Measurements from ENCODE around the gene FAM219A.
"Not testable (repeated sequence)": the region's sequence is repeated elsewhere in the genome, so short reads cannot be mapped to it uniquely, and the experiment has no call there.

DNA sequence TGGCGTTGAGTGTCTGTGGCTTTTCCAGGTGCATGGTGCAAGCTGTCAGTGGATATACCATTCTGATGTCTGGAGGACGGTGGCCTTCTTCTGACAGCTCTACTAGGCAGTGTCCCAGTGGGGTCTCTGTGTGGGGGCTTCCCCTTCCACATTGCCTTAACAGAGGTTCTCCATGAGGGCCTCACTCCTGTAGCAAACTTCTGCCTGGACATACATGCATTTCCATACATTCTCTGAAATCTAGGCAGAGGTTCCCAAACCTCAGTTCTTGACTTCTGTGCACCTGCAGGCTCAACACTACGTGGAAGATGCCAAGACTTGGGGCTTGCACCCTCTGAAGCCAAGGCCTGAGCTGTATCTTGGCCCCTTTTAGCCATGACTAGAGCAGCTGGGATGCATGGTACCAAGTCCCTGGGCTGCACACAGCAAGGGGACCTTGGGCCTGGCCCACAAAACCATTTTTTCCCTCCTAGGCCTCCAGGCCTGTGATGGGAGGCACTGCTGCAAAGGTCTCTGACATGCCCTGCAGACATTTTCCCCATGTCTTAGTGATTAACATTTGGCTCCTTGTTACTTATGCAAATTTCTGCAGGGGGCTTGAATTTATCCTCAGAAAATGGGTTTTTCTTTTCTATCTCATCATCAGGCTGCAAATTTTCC, 90.5 kb downstream of the FAM219A start:
- not testable (repeated sequence) for TF ChIP-seq CTCF (IDR thresholded peaks at IDR 0.05; ENCODE audit: poor library complexity); EZH2 (IDR thresholded peaks at IDR 0.05; ENCODE audit: borderline replicate concordance); EZH2phosphoT487 (IDR thresholded peaks at IDR 0.05; ENCODE audit: low read depth, severe bottlenecking, unreplicated experiment)

Measured in hepatocyte (in vitro differentiated cells).